Middle frontal gyrus (tissue), 1 donor: ENCODE data around the gene THBS1.

Experiments
- DNase-seq: peaks from one replicate; pipeline ENCODE4 v3.0.0-alpha.2; 2015; ENCODE audit warnings: low spot score; ENCODE audit errors: extremely low spot score

The THBS1 gene

GRCh38 chr15:39588531-39589192 lies 7.8 kb downstream of the THBS1 start:
- no peak for DNase-seq

GRCh38 chr15:39589193-39589814 lies 8.4 kb downstream of the THBS1 start:
- DNase-seq, result no peak

GRCh38 chr15:39589815-39590644 lies 9.2 kb downstream of the THBS1 start:
- DNase-seq, result no peak

GRCh38 chr15:39591141-39591895 lies 10.4 kb downstream of the THBS1 start:
- DNase-seq, result no peak

GRCh38 chr15:39591896-39592315 lies 11.0 kb downstream of the THBS1 start:
- DNase-seq, result no peak

- DNase-seq, result no peak
These were observed 11.6 kb downstream of the THBS1 start for GRCh38 chr15:39592500-39592899.

GRCh38 chr15:39593071-39593655 lies 12.3 kb downstream of the THBS1 start:
- DNase-seq, result no peak

- no peak for DNase-seq
These were observed 13.0 kb downstream of the THBS1 start for GRCh38 chr15:39593656-39594445.

- no peak for DNase-seq
These were observed 13.8 kb downstream of the THBS1 start for GRCh38 chr15:39594446-39595337.

GRCh38 chr15:39595338-39596221 lies 14.7 kb downstream of the THBS1 start:
- no peak for DNase-seq

- DNase-seq, result no peak
These were observed 15.6 kb downstream of the THBS1 start for GRCh38 chr15:39596358-39597051.

GRCh38 chr15:39597336-39597735 lies 16.5 kb downstream of the THBS1 start:
- DNase-seq, result no peak

GRCh38 chr15:39597751-39598185 lies 16.9 kb downstream of the THBS1 start:
- DNase-seq, result no peak

- DNase-seq, result no peak
These were observed 17.4 kb downstream of the THBS1 start for GRCh38 chr15:39598186-39598850.

GRCh38 chr15:39598958-39599845 lies 18.3 kb downstream of the THBS1 start:
- DNase-seq, result no peak

GRCh38 chr15:39599871-39600270 lies 19.0 kb downstream of the THBS1 start:
- no peak for DNase-seq
